ENCODE measurements around the gene CCDC122.

The CCDC122 gene

GRCh38 chr13:43878892-43879754, at the start of gene CCDC122:
CCDC122 (minus strand) TSS chr13:43879740; CDS start chr13:43869376, 10,364 bp downstream.
- DNase-seq, result no peak

GRCh38 chr13:43924549-43925245, 45.2 kb upstream of the CCDC122 start:
- no peak for DNase-seq

- no peak for DNase-seq
These were observed 41.6 kb upstream of the CCDC122 start for GRCh38 chr13:43920965-43921674.

- DNase-seq, result no peak
These were observed 39.1 kb upstream of the CCDC122 start for GRCh38 chr13:43918636-43919035.

- no peak for DNase-seq
These were observed 37.3 kb upstream of the CCDC122 start for GRCh38 chr13:43916828-43917227.

GRCh38 chr13:43915451-43915850, 35.9 kb upstream of the CCDC122 start:
- no peak for DNase-seq

GRCh38 chr13:43911871-43912270, 32.3 kb upstream of the CCDC122 start:
- no peak for DNase-seq

- DNase-seq, result no peak
These were observed 31.7 kb upstream of the CCDC122 start for GRCh38 chr13:43911278-43911677.

GRCh38 chr13:43910856-43911255, 31.3 kb upstream of the CCDC122 start:
- DNase-seq, result no peak

GRCh38 chr13:43908156-43909126, 28.9 kb upstream of the CCDC122 start:
- peak; percentile 3 to 15 for DNase-seq

- peak; percentile 9 to 26 for DNase-seq
These were observed 26.0 kb upstream of the CCDC122 start for GRCh38 chr13:43905435-43906031.

GRCh38 chr13:43895940-43896339, 16.4 kb upstream of the CCDC122 start:
- DNase-seq, result no peak

- no peak for DNase-seq
These were observed 14.9 kb upstream of the CCDC122 start for GRCh38 chr13:43894438-43894837.

GRCh38 chr13:43884222-43884621, 4.7 kb upstream of the CCDC122 start:
- no peak for DNase-seq

GRCh38 chr13:43883631-43884030, 4.1 kb upstream of the CCDC122 start:
- no peak for DNase-seq

- no peak for DNase-seq
These were observed 2.0 kb upstream of the CCDC122 start for GRCh38 chr13:43881580-43881979.

GRCh38 chr13:43880926-43881325, 1.4 kb upstream of the CCDC122 start:
- DNase-seq, result no peak

- DNase-seq, result no peak
These were observed 795 bp upstream of the CCDC122 start for GRCh38 chr13:43880214-43880855.

- no peak for DNase-seq
These were observed 228 bp upstream of the CCDC122 start, which contains the start of gene LACC1 for GRCh38 chr13:43879755-43880181. LACC1 (plus strand) TSS chr13:43879904; CDS start chr13:43880986, 1,082 bp downstream.

GRCh38 chr13:43877766-43878165, 1.8 kb downstream of the CCDC122 start:
- no peak for DNase-seq

- no peak for DNase-seq
These were observed 2.2 kb downstream of the CCDC122 start for GRCh38 chr13:43877326-43877725.

Measured in SHP77 (cell line).